ENCODE data around the gene ZNF124. TPM values are rescaled to one million over a fixed set of nuclear protein-coding genes. Genes with fewer than 3 reads are reported as not detected.
A peak's percentile ranks its signal among the peaks of the same experiment; 100 is the strongest.

Gene ZNF124
- total RNA-seq, 2 donors from 2014 or later, result 36.9 to 62.3 TPM

GRCh38 chr1:247118946-247119446, 52.8 kb downstream of the ZNF124 start:
- intact Hi-C loops (cut with DNase I, micrococcal nuclease), result no loop called here
- DNase-seq (no peak), ATAC-seq (peak; percentile 52)

GRCh38 chr1:247115545-247115944, 56.3 kb downstream of the ZNF124 start:
- ATAC-seq (no peak), DNase-seq (no peak)
- intact Hi-C loops (cut with DNase I, micrococcal nuclease), result no loop called here

- DNase-seq (no peak), ATAC-seq (no peak)
- intact Hi-C loops (cut with DNase I, micrococcal nuclease), result no loop called here
These were observed 56.7 kb downstream of the ZNF124 start for GRCh38 chr1:247115141-247115510.

- intact Hi-C loops (cut with DNase I, micrococcal nuclease), result no loop called here
- DNase-seq (no peak), ATAC-seq (no peak)
These were observed 57.3 kb downstream of the ZNF124 start for GRCh38 chr1:247114351-247115140.

- intact Hi-C loops (cut with DNase I, micrococcal nuclease), result no loop called here
- DNase-seq (no peak), ATAC-seq (no peak)
These were observed 58.0 kb downstream of the ZNF124 start for GRCh38 chr1:247113733-247114271.

- DNase-seq, result no peak
- no peak for ATAC-seq
- intact Hi-C loops (cut with DNase I, micrococcal nuclease), result no loop called here
These were observed 58.7 kb downstream of the ZNF124 start for GRCh38 chr1:247113094-247113497.

- intact Hi-C loops (cut with DNase I, micrococcal nuclease), result no loop called here
- ATAC-seq, result peak; percentile 41
- DNase-seq, result peak in 1 of 2 donors; percentile 29
These were observed 59.4 kb downstream of the ZNF124 start for GRCh38 chr1:247112479-247112781.

GRCh38 chr1:247111700-247112478, 59.9 kb downstream of the ZNF124 start:
- peak; percentile 93 for ATAC-seq
- DNase-seq, result peak; percentile 63 to 69
- intact Hi-C loops (cut with DNase I, micrococcal nuclease), result no loop called here

- intact Hi-C loops (cut with DNase I, micrococcal nuclease), result no loop called here
- ATAC-seq (peak; percentile 43), DNase-seq (peak in 1 of 2 donors; percentile 40)
These were observed 60.5 kb downstream of the ZNF124 start for GRCh38 chr1:247111259-247111699.

GRCh38 chr1:247110627-247111258, 61.1 kb downstream of the ZNF124 start:
- ATAC-seq, result peak; percentile 22
- DNase-seq, result peak in 1 of 2 donors; percentile 25
- intact Hi-C loops (cut with DNase I, micrococcal nuclease), result no loop called here

GRCh38 chr1:247107694-247108093, 64.1 kb downstream of the ZNF124 start:
- intact Hi-C loops (cut with DNase I, micrococcal nuclease), result no loop called here
- no peak for ATAC-seq
- DNase-seq, result no peak

GRCh38 chr1:247105966-247106365, 65.9 kb downstream of the ZNF124 start:
- DNase-seq, result no peak
- ATAC-seq, result no peak
- intact Hi-C loops (cut with DNase I, micrococcal nuclease), result no loop called here

Small RNA genes within 50 kb of the gene (microRNA-seq; reads per million reads assigned to microRNA genes)
- gene MIR3916, result 0 reads per million in 2 donors

Other genes with a start within 250 kb of the ZNF124 start
- gene AHCTF1, start 240.1 kb downstream of the ZNF124 start, total RNA-seq, result 10 to 100 TPM; 23.7 to 23.8 TPM
- gene ZNF695, start 164.0 kb downstream of the ZNF124 start, total RNA-seq, result 1 to 10 TPM; 1.1 to 1.7 TPM
- 1 to 10 TPM; 2.0 to 2.3 TPM for gene ZNF670, start 93.2 kb downstream of the ZNF124 start, total RNA-seq
- 1 to 10 TPM; 4.9 to 5.9 TPM for gene ZNF669, start 67.7 kb downstream of the ZNF124 start, total RNA-seq
- gene VN1R5, start 84.1 kb upstream of the ZNF124 start, total RNA-seq, result not detected
- gene ZNF496, start 159.8 kb upstream of the ZNF124 start, total RNA-seq, result 10 to 100 TPM; 11.4 to 14.1 TPM
- 1 to 10 TPM in 1 of 2 donors, under 1 TPM in 1; 0.61 to 2.7 TPM for gene NLRP3, start 244.2 kb upstream of the ZNF124 start, total RNA-seq